ENCODE results near the gene PCYOX1L. TPM values are rescaled to one million over a fixed set of nuclear protein-coding genes. Genes with fewer than 3 reads are reported as not detected.

The PCYOX1L gene
- total RNA-seq, 1 experiment from 2014 or later: 15.9 TPM

DNA sequence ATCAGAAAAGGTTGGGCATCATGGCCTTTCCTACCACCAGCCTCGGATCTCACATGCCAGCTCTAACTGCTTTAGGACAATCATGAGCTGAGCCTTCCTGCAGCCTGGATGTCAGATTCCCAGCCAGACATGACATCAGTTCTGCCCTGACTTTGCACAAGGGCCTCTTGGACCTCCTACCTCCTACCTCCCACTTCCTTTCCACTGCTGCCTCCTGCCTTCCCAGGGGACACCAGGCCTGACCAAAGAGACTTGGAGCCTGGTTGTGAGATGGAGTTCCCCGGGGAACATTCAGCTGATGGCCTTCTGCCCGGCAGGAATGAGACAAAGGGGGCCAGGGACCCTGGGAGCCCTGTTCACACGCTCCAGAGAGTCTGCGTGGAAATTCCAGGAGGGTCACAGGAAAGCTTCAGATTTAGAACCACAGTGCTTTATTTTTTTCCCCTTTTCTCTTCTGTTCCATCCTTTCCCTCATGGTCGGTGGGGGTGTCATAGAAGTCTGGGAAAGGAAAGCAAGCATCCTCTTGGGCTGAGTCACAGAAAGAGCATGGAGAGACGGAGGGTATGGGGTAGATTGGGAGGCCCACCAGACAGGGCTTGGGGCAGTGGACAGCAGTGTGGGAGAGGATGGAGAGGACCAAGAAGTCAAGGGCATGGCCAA, 56.7 kb downstream of the PCYOX1L start:
- Histone ChIP-seq H3K4me2 (ENCODE audit: low read length) (no peak overlapping the region), H2AFZ (ENCODE audit: low read depth, low read length, poor library complexity, severe bottlenecking) (no peak overlapping the region), H4K20me1 (ENCODE audit: insufficient read depth) (no peaks in the 10 kb centered on the region), H3K9me3 (ENCODE audit: control insufficient read depth in 1 of 2, insufficient read depth in 1 of 2, low read depth in 1 of 2, low read length in 2 of 2) (no peaks in the 10 kb centered on the region), H3K36me3 (ENCODE audit: control insufficient read depth in 1 of 2, insufficient read depth in 2 of 2, low read length in 2 of 2) (no peaks in the 10 kb centered on the region), H3K4me1 (ENCODE audit: control insufficient read depth in 1 of 2, insufficient read depth in 2 of 2, low read length in 2 of 2) (no peaks in the 10 kb centered on the region), H3K9ac (ENCODE audit: low read length) (no peak overlapping the region), H3K79me2 (ENCODE audit: insufficient read depth, low read length) (no peaks in the 10 kb centered on the region), H3K27ac (ENCODE audit: low read depth, low read length) (no peak overlapping the region), H3K9me2 (ENCODE audit: insufficient read depth) (no peaks in the 10 kb centered on the region), H3K4me3 (replicated peaks in 1 of 2; ENCODE audit: low read depth in 1 of 2, low read length in 2 of 2) (no peak overlapping the region), H3K27me3 (ENCODE audit: insufficient read depth, low read length) (no peaks in the 10 kb centered on the region)
- DNase-seq (ENCODE audit: low read depth, low spot score): no peak
- ChIA-PET RAD21 (ENCODE audit: low non-redundant PET in 1 of 2, low total read pairs in 2 of 2, uncharacterized antibody in 2 of 2, unreplicated experiment in 2 of 2) (no interaction called here), CTCF (no interaction called here), POLR2A (no interaction called here)
- ATAC-seq: no peak
- intact Hi-C loops (cut with micrococcal nuclease): no loop called here
- TF ChIP-seq TCF7L2 (IDR thresholded peaks at IDR 0.05; ENCODE audit: borderline replicate concordance, extremely low read depth, insufficient read depth, insufficient read length): no peak
- TF ChIP-seq SIN3A (IDR thresholded peaks at IDR 0.05; ENCODE audit: low read depth): no peak
- TF ChIP-seq, protein P1, sequence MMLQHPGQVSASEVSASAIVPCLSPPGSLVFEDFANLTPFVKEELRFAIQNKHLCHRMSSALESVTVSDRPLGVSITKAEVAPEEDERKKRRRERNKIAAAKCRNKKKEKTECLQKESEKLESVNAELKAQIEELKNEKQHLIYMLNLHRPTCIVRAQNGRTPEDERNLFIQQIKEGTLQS (IDR thresholded peaks at IDR 0.05): no peak
- TF ChIP-seq ZNF274 (IDR thresholded peaks at IDR 0.05; ENCODE audit: low read depth, low read length): no peak
- BruUV-seq (replicated peaks): no TSS peak

DNA sequence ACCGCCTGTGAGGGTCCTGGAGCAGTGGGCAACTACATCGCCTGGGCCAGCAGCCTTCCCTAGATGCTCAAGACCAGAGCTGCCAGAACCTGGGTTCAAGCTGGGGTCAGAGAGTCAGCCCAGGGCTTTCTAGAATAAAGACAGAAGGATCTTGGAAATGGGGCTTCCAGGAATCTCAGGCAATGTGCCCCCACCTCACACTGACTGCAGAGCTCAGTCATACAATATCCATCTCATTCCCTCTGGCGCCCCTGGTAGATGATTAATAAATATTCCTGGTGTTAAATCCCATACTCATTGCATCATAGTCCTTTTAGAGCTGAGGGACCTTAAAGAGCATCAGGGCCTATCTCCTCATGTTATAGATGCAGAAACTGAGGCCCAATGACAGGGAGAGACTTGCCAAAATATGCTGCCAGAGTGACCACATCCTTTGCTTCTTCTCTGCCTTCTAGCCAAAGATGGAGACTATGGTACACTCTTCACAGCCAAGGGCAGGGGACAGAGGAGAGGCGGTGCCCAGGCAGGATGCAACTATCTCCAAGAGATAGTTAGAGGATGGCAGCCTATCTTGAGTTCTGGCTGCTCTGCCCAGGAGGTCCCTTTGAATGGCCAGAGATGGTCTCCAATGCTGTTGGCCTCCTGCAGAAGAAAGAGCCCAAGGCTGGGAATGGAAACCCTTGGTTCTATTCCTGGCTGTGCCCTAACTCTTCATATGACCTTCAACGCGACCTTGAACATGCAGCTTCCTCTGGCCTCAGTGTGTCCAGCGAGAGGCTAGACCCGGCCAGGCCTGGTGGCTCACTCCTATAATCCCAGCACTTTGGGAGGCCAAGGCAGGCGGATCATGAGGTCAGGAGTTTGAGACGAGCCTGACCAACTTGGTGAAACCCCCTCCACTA, 57.5 kb downstream of the PCYOX1L start:
- Histone ChIP-seq H2AFZ (ENCODE audit: low read depth, low read length, poor library complexity, severe bottlenecking) (no peak overlapping the region), H3K36me3 (ENCODE audit: control insufficient read depth in 1 of 2, insufficient read depth in 2 of 2, low read length in 2 of 2) (no peaks in the 10 kb centered on the region), H3K9me2 (ENCODE audit: insufficient read depth) (no peaks in the 10 kb centered on the region), H3K4me2 (ENCODE audit: low read length) (no peak overlapping the region), H3K9ac (ENCODE audit: low read length) (no peak overlapping the region), H3K4me1 (ENCODE audit: control insufficient read depth in 1 of 2, insufficient read depth in 2 of 2, low read length in 2 of 2) (no peaks in the 10 kb centered on the region), H4K20me1 (ENCODE audit: insufficient read depth) (no peaks in the 10 kb centered on the region), H3K79me2 (ENCODE audit: insufficient read depth, low read length) (no peaks in the 10 kb centered on the region), H3K9me3 (ENCODE audit: control insufficient read depth in 1 of 2, insufficient read depth in 1 of 2, low read depth in 1 of 2, low read length in 2 of 2) (no peaks in the 10 kb centered on the region), H3K4me3 (replicated peaks in 1 of 2; ENCODE audit: low read depth in 1 of 2, low read length in 2 of 2) (no peak overlapping the region), H3K27me3 (ENCODE audit: insufficient read depth, low read length) (no peaks in the 10 kb centered on the region), H3K27ac (ENCODE audit: low read depth, low read length) (no peak overlapping the region)
- ChIA-PET RAD21 (ENCODE audit: low non-redundant PET in 1 of 2, low total read pairs in 2 of 2, uncharacterized antibody in 2 of 2, unreplicated experiment in 2 of 2) (no interaction called here), POLR2A (no interaction called here), CTCF (no interaction called here)
- TF ChIP-seq SIN3A (IDR thresholded peaks at IDR 0.05; ENCODE audit: low read depth): no peak
- no peak for TF ChIP-seq POLR2AphosphoS5 (IDR thresholded peaks at IDR 0.05; ENCODE audit: low read depth, low read length)
- TF ChIP-seq, protein P1 (IDR thresholded peaks at IDR 0.05): no peak
- TF ChIP-seq, protein P2, sequence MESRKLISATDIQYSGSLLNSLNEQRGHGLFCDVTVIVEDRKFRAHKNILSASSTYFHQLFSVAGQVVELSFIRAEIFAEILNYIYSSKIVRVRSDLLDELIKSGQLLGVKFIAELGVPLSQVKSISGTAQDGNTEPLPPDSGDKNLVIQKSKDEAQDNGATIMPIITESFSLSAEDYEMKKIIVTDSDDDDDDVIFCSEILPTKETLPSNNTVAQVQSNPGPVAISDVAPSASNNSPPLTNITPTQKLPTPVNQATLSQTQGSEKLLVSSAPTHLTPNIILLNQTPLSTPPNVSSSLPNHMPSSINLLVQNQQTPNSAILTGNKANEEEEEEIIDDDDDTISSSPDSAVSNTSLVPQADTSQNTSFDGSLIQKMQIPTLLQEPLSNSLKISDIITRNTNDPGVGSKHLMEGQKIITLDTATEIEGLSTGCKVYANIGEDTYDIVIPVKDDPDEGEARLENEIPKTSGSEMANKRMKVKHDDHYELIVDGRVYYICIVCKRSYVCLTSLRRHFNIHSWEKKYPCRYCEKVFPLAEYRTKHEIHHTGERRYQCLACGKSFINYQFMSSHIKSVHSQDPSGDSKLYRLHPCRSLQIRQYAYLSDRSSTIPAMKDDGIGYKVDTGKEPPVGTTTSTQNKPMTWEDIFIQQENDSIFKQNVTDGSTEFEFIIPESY (IDR thresholded peaks at IDR 0.05; ENCODE audit: extremely low read depth, insufficient replicate concordance, low read length): no peak
- TF ChIP-seq, protein P3, sequence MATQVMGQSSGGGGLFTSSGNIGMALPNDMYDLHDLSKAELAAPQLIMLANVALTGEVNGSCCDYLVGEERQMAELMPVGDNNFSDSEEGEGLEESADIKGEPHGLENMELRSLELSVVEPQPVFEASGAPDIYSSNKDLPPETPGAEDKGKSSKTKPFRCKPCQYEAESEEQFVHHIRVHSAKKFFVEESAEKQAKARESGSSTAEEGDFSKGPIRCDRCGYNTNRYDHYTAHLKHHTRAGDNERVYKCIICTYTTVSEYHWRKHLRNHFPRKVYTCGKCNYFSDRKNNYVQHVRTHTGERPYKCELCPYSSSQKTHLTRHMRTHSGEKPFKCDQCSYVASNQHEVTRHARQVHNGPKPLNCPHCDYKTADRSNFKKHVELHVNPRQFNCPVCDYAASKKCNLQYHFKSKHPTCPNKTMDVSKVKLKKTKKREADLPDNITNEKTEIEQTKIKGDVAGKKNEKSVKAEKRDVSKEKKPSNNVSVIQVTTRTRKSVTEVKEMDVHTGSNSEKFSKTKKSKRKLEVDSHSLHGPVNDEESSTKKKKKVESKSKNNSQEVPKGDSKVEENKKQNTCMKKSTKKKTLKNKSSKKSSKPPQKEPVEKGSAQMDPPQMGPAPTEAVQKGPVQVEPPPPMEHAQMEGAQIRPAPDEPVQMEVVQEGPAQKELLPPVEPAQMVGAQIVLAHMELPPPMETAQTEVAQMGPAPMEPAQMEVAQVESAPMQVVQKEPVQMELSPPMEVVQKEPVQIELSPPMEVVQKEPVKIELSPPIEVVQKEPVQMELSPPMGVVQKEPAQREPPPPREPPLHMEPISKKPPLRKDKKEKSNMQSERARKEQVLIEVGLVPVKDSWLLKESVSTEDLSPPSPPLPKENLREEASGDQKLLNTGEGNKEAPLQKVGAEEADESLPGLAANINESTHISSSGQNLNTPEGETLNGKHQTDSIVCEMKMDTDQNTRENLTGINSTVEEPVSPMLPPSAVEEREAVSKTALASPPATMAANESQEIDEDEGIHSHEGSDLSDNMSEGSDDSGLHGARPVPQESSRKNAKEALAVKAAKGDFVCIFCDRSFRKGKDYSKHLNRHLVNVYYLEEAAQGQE (IDR thresholded peaks at IDR 0.05; ENCODE audit: low read depth): no peak
- TF ChIP-seq EZH2 (IDR thresholded peaks at IDR 0.05): no peak
- ATAC-seq (no peak), DNase-seq (ENCODE audit: low read depth, low spot score) (no peak)
- no TSS peak for BruUV-seq (replicated peaks)
- intact Hi-C loops (cut with micrococcal nuclease): no loop called here
